Right lobe of liver (tissue), 6 donors: ENCODE data around the gene THRA. TPM values are rescaled to one million over a fixed set of nuclear protein-coding genes. Genes with fewer than 3 reads are reported as not detected.

Source experiments
- ATAC-seq, 4 donors: fragments of 200-7000 bp; cut with Tn5 transposase; one replicate each; pipeline ENCODE4 v1.9.1; 2020; ENCODE audit warnings: mild to moderate bottlenecking in 4 of 4, moderate library complexity in 4 of 4
- DNase-seq, 3 donors: peaks; one replicate each; pipeline ENCODE4 v3.0.0-alpha.2; 2020
- H3K27ac ChIP-seq, 3 donors: fragments of 200-600 bp; one replicate each; pipeline ENCODE4 v1.8.0; 2022
- H3K27me3 ChIP-seq, 2 donors: fragments of 200-600 bp; one replicate each; pipeline ENCODE4 v1.8.0; 2022
- H3K36me3 ChIP-seq, 4 donors: fragments of 200-600 bp; sonication (generic) in 1 of 4; one replicate each; pipeline versions ENCODE4 v1.5.1 to v1.8.0; 2017 to 2022; ENCODE audit warnings: control low read depth in 1 of 4
- H3K4me1 ChIP-seq, 4 donors: fragments of 200-600 bp; sonication (generic) in 1 of 4; one replicate each; pipeline versions ENCODE4 v1.5.1 to v1.8.0; 2017 to 2022; ENCODE audit warnings: control low read depth in 1 of 4
- H3K4me3 ChIP-seq, 3 donors: fragments of 200-600 bp; one replicate each; pipeline ENCODE4 v1.8.0; 2022
- H3K9me3 ChIP-seq, 4 donors: fragments of 200-600 bp; sonication (generic) in 1 of 4; one replicate each; pipeline versions ENCODE4 v1.5.1 to v1.8.0; 2017 to 2022; ENCODE audit warnings: control low read depth in 1 of 4
- CTCF ChIP-seq, 4 donors: fragments of 200-600 bp in 3 of 4; fragments of 450-650 bp in 1 of 4; IDR thresholded peaks; one replicate each; pipeline versions ENCODE4 v1.5.1 to v1.8.0; 2016 to 2022; ENCODE audit warnings: antibody characterized with exemption in 4 of 4, mild to moderate bottlenecking in 2 of 4
- POLR2A ChIP-seq: fragments of 450-650 bp; IDR thresholded peaks from one replicate; pipeline ENCODE4 v1.6.1; 2017; ENCODE audit warnings: antibody characterized with exemption, mild to moderate bottlenecking
- WGBS: methylation state at CpG from one replicate; pipeline ENCODE4 v1.1.6; 2018; ENCODE audit warnings: low coverage, low lambda C conversion rate; ENCODE audit not compliant: insufficient coverage; ENCODE audit errors: missing lambda C conversion rate; 5-methylcytosine and 5-hydroxymethylcytosine counted together
- intact Hi-C, 2 donors: fragments of 100-400 bp; cut with DNase I; formaldehyde crosslinking; loops; one replicate each; pipeline versions ENCODE4 v1.11.2 to v1.14.1; 2022
- total RNA-seq, 6 experiments: library from RNA; depleted of rRNA in 2 of 6; stranded (reverse); fragments of >200 nt in 2 of 6; fragmentation: NEBNext Ultra II Directional in 3 of 6; extraction: Animal tissue kit (Norgen Biotek cat#: 25700) in 3 of 6; gene quantifications; one replicate each; pipeline versions ENCODE4 v1.1.0 to v1.2.4, GENCODE V29; 2016 to 2023
- donor health status: DM: no; HTN: yes; CAD: no.
- donor health status: DM: no; HTN: no; CAD: no.
- donor health status: DM: no; HTN: no; CAD: no.
- donor health status: DM: no; HTN: yes; CAD: no.
- donor health status: DM: no; HTN: yes; CAD: no.

The THRA gene
- total RNA-seq, 6 experiments from 2014 or later = 3.7 to 9.4 (median 7.7) TPM

DNA sequence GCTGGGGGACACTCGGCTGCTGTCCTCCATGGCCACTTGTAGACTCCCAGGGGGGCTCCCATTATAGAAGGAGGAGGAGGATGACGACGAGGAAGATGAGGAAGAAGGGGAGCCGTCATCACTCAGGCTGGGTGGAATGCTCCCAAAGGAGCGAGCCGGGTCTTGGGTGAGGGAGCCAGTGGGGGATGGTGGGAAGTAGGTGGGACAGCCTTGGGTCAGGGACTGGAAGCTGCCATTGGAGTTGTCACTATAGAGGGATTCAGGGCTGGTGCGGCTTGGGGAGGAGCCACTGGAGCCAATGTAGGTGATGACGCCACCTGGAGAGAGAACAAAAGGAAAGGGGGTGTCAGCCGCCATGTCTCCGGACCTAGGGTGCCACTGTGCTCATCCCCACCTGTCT, 34.3 kb downstream of the THRA start:
- H3K4me1 ChIP-seq = peaks cover 2 to 50% (median 30%) of the 10 kb centered on the region in 4 donors

DNA sequence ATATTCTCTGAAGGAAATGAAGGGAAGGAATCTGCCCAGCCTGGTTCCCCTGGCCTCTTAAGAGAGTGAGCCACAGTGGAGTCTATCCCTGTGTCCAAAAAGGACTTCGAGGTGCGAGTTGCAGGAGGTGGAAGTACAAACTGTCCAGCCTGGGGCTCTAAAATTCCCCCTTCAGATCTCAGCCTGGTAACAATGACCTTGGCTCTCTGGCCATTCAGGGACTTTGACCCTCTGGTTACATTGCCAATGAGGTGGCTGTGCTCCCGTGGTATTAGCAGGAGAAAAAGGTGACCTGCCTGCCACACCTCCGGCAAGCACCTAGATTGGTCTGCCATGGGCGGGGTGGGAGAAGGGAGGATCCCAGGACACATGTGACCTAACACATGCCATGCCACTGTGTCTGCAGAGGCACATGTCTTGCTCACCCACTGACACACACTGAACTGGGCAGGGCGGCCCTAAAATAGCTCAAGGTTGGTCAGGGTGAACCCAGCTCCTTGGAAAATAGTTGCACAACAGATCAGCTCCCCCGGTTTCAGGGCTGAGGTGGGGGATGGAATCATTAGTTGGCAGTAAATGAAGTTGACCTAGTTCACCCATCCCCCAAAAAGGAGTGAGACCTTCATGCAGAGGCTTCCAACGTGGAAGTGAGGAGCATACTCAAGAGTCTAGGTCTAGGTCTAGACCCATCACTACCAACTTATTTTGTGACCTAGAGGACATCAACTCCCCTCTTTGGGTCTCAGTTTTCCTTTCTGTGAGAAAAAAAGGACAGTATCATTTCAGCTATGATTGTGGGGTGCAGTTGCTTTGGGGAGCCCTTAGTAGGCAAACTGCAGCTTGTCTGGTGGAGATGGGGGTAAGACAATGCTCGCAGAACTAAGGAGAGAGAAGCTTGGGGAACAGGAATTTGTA, 35.4 kb downstream of the THRA start:
- Histone ChIP-seq H3K9me3 (no peaks in the 10 kb centered on the region), H3K27me3 (no peaks in the 10 kb centered on the region), H3K27ac (peak overlapping the region; percentile 90 to 95 (median 93)), H3K4me3 (peak overlapping the region; percentile 44 to 66 (median 47)), H3K4me1 (peaks cover 2 to 58% (median 34%) of the 10 kb centered on the region in 4 donors), H3K36me3 (peaks cover 0 to 43% (median 27%) of the 10 kb centered on the region in 4 donors)
- ATAC-seq (peak; percentile 32 to 52 (median 48)), DNase-seq (peak; percentile 89 to 95 (median 95))
- TF ChIP-seq CTCF (IDR thresholded peaks at IDR 0.05) (no peak), POLR2A (peak; percentile 43)
- intact Hi-C loops = no loop called here
- WGBS = 12% methylated on average over 6 of the region's 9 CpGs

More for the DNA sequence above, 34.3 kb downstream of the THRA start:
- Histone ChIP-seq H3K27ac (peak overlapping the region; percentile 90 to 95 (median 93)), H3K4me3 (peak overlapping the region in 2 of 3 donors; percentile 47 to 66), H3K36me3 (peaks cover 0 to 49% (median 29%) of the 10 kb centered on the region in 4 donors), H3K9me3 (no peaks in the 10 kb centered on the region), H3K27me3 (no peaks in the 10 kb centered on the region)
- intact Hi-C loops = no loop called here
- TF ChIP-seq CTCF (IDR thresholded peaks at IDR 0.05) (no peak), POLR2A (no peak)
- ATAC-seq = no peak
- 83% methylated on average over 5 of the region's 10 CpGs for WGBS
- no peak for DNase-seq

- Histone ChIP-seq H3K27me3 (no peaks in the 10 kb centered on the region), H3K9me3 (no peaks in the 10 kb centered on the region), H3K4me1 (peaks cover 2 to 61% (median 36%) of the 10 kb centered on the region in 4 donors), H3K4me3 (peak overlapping the region; percentile 89 to 92 (median 91)), H3K36me3 (peaks cover 0 to 35% (median 21%) of the 10 kb centered on the region in 4 donors), H3K27ac (peak overlapping the region; percentile 93 to 96 (median 95))
- DNase-seq (peak; percentile 99 to 100 (median 100)), ATAC-seq (peak; percentile 63 to 81 (median 74))
- TF ChIP-seq POLR2A = peak; percentile 98
- no peak for TF ChIP-seq CTCF (IDR thresholded peaks at IDR 0.05)
- 0% methylated on average over 2 of the region's 52 CpGs for WGBS
- intact Hi-C loops = no loop called here
Observed at GRCh38 chr17:40098846-40099618, 36.3 kb downstream of the THRA start.

GRCh38 chr17:40099619-40100418, 37.1 kb downstream of the THRA start:
- Histone ChIP-seq H3K4me1 (peaks cover 2 to 61% (median 33%) of the 10 kb centered on the region in 4 donors), H3K27me3 (no peaks in the 10 kb centered on the region), H3K27ac (peak overlapping the region; percentile 93 to 96 (median 95)), H3K36me3 (peaks cover 0 to 27% (median 15%) of the 10 kb centered on the region in 4 donors), H3K9me3 (no peaks in the 10 kb centered on the region), H3K4me3 (peak overlapping the region; percentile 89 to 92 (median 91))
- no peak for TF ChIP-seq CTCF (IDR thresholded peaks at IDR 0.05)
- TF ChIP-seq POLR2A = peak; percentile 17
- intact Hi-C loops = no loop called here
- WGBS = 1% methylated on average over 20 of the region's 31 CpGs
- ATAC-seq = no peak
- DNase-seq = no peak
